ENCODE results near the gene CDK5RAP2.

DNA sequence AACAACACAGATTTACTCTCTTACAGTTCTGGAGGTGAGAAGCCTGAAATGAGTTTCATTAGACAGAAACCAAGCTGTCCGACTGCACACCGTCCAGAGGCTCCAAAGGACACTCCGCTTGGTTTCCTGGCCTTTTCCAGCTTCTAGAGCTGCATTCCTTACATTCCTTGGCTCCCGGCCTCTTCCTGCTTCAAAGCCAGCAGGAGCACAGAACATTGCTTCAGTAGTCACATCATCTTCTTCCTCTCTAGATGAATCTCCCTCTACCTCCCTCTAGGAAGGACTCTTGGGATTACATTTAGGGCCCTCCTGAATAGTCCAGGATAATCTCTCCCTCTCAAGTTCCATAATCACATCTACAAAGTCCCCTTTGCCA lies 213.3 kb downstream of the CDK5RAP2 start:
- TF ChIP-seq SIN3A (IDR thresholded peaks at IDR 0.05; ENCODE audit: low read depth, low read length) (no peak), HDAC2 (IDR thresholded peaks at IDR 0.05) (no peak), RUNX3 (IDR thresholded peaks at IDR 0.05; ENCODE audit: low read length) (no peak)
- TF ChIP-seq, protein P1, sequence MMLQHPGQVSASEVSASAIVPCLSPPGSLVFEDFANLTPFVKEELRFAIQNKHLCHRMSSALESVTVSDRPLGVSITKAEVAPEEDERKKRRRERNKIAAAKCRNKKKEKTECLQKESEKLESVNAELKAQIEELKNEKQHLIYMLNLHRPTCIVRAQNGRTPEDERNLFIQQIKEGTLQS (IDR thresholded peaks at IDR 0.05; ENCODE audit: borderline replicate concordance, extremely low read depth, low read depth, low read length) = no peak
- TF ChIP-seq, protein P2, sequence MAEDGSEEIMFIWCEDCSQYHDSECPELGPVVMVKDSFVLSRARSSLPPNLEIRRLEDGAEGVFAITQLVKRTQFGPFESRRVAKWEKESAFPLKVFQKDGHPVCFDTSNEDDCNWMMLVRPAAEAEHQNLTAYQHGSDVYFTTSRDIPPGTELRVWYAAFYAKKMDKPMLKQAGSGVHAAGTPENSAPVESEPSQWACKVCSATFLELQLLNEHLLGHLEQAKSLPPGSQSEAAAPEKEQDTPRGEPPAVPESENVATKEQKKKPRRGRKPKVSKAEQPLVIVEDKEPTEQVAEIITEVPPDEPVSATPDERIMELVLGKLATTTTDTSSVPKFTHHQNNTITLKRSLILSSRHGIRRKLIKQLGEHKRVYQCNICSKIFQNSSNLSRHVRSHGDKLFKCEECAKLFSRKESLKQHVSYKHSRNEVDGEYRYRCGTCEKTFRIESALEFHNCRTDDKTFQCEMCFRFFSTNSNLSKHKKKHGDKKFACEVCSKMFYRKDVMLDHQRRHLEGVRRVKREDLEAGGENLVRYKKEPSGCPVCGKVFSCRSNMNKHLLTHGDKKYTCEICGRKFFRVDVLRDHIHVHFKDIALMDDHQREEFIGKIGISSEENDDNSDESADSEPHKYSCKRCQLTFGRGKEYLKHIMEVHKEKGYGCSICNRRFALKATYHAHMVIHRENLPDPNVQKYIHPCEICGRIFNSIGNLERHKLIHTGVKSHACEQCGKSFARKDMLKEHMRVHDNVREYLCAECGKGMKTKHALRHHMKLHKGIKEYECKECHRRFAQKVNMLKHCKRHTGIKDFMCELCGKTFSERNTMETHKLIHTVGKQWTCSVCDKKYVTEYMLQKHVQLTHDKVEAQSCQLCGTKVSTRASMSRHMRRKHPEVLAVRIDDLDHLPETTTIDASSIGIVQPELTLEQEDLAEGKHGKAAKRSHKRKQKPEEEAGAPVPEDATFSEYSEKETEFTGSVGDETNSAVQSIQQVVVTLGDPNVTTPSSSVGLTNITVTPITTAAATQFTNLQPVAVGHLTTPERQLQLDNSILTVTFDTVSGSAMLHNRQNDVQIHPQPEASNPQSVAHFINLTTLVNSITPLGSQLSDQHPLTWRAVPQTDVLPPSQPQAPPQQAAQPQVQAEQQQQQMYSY (CRISPR knock-in tag; IDR thresholded peaks at IDR 0.05) = no peak
- TF ChIP-seq, protein P3, sequence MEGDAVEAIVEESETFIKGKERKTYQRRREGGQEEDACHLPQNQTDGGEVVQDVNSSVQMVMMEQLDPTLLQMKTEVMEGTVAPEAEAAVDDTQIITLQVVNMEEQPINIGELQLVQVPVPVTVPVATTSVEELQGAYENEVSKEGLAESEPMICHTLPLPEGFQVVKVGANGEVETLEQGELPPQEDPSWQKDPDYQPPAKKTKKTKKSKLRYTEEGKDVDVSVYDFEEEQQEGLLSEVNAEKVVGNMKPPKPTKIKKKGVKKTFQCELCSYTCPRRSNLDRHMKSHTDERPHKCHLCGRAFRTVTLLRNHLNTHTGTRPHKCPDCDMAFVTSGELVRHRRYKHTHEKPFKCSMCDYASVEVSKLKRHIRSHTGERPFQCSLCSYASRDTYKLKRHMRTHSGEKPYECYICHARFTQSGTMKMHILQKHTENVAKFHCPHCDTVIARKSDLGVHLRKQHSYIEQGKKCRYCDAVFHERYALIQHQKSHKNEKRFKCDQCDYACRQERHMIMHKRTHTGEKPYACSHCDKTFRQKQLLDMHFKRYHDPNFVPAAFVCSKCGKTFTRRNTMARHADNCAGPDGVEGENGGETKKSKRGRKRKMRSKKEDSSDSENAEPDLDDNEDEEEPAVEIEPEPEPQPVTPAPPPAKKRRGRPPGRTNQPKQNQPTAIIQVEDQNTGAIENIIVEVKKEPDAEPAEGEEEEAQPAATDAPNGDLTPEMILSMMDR (IDR thresholded peaks at IDR 0.05 in 2 of 3, conservative IDR thresholded peaks at IDR 0.05 in 1 of 3; ENCODE audit: control insufficient read depth in 2 of 3, extremely low read depth in 1 of 3, insufficient read depth in 1 of 3, low read depth in 3 of 3, low read length in 3 of 3) = no peak
